Measurements from ENCODE around the gene AKAP11.
A peak's percentile ranks its signal among the peaks of the same experiment; 100 is the strongest.

AKAP11 gene

DNA sequence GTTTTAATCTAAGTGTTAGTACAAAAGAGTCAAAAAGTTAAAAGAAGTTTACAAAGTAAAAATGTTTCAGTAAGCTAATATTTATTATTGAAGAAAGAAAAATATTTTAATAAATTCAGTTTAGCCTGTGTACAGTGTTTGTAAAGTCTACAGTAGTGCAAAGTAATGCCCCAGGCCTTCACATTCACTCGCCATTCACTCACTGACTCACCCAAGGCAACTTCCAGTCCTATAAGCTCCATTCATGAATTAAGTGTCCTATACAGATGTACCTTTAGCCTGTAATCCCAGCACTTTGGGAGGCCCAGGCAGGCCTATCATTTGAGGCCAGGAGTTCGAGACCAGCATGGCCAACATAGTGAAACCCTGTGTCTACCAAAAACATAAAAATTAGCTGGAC is 24.1 kb upstream of the AKAP11 start:
- Histone ChIP-seq H3K9me3 (ENCODE audit: control insufficient read depth, low read length) (no peaks in the 10 kb centered on the region), H3K4me3 (ENCODE audit: extremely low read depth, insufficient read depth, low read length, poor library complexity, severe bottlenecking) (no peak overlapping the region), H3K36me3 (ENCODE audit: control insufficient read depth, insufficient read depth, low read length) (no peaks in the 10 kb centered on the region), H3K27ac (ENCODE audit: low read depth, low read length, severe bottlenecking) (no peak overlapping the region), H3K4me1 (ENCODE audit: control insufficient read depth, insufficient read depth, low read length, poor library complexity, severe bottlenecking) (no peaks in the 10 kb centered on the region)
- WGBS, 2 experiments (ENCODE audit: insufficient coverage in 2 of 2) = 76 to 88% methylated on average over 1 to 2 of the region's 2 CpGs

DNA sequence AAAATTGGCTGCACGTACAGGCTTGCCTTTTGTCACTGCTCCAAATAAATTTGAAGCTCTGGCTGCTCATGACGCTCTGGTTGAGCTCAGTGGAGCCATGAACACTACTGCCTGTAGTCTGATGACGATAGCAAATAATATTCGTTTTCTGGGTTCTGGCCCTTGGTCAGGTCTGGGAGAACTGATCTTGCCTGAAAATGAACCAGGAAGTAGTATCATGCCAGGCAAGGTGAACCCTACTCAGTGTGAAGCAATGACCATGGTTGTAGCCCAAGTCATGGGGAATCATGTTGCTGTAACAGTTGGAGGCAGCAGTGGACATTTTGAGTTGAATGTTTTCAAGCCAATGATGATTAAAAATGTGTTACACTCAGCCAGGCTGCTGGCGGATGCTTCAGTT is 16.1 kb upstream of the AKAP11 start:
- Histone ChIP-seq H3K4me1 (ENCODE audit: control insufficient read depth, insufficient read depth, low read length, poor library complexity, severe bottlenecking) (no peaks in the 10 kb centered on the region), H3K9me3 (ENCODE audit: control insufficient read depth, low read length) (peaks cover under 1% of the 10 kb centered on the region), H3K4me3 (ENCODE audit: extremely low read depth, insufficient read depth, low read length, poor library complexity, severe bottlenecking) (no peak overlapping the region), H3K36me3 (ENCODE audit: control insufficient read depth, insufficient read depth, low read length) (no peaks in the 10 kb centered on the region), H3K27ac (ENCODE audit: low read depth, low read length, severe bottlenecking) (no peak overlapping the region)
- 84 to 90% methylated on average over 5 of the region's 5 CpGs for WGBS, 2 experiments (ENCODE audit: insufficient coverage in 2 of 2)

DNA sequence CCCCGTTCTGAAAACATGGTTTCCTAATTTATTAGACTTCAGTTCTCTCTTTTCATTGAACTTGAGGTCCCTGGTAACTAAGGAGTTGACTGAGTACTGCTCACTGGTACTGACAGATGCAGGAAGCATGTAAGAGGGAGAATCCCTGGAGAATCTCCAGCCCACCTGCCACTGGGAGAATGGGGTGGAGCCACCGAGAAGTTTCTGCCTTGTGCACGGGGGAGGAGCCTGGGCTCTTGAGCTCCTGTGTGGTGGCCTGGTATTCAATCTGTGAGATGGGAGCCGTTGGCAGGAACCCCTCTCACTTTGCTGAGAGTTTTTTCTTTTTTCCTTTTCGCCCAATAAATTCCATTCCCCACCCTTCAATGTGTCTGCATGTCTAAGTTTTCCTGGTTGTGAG is 13.2 kb upstream of the AKAP11 start:
- H3K9me3 ChIP-seq (ENCODE audit: control insufficient read depth, low read length) = peaks cover 8% of the 10 kb centered on the region
- H3K4me3 ChIP-seq (ENCODE audit: extremely low read depth, insufficient read depth, low read length, poor library complexity, severe bottlenecking) = no peak overlapping the region
- no peaks in the 10 kb centered on the region for H3K36me3 ChIP-seq (ENCODE audit: control insufficient read depth, insufficient read depth, low read length)
- 80% methylated on average over 2 of the region's 5 CpGs; no CpG with 5 or more reads in 1 of the 2 experiments for WGBS, 2 experiments (ENCODE audit: insufficient coverage in 2 of 2)
- H3K27ac ChIP-seq (ENCODE audit: low read depth, low read length, severe bottlenecking) = no peak overlapping the region
- no peaks in the 10 kb centered on the region for H3K4me1 ChIP-seq (ENCODE audit: control insufficient read depth, insufficient read depth, low read length, poor library complexity, severe bottlenecking)

DNA sequence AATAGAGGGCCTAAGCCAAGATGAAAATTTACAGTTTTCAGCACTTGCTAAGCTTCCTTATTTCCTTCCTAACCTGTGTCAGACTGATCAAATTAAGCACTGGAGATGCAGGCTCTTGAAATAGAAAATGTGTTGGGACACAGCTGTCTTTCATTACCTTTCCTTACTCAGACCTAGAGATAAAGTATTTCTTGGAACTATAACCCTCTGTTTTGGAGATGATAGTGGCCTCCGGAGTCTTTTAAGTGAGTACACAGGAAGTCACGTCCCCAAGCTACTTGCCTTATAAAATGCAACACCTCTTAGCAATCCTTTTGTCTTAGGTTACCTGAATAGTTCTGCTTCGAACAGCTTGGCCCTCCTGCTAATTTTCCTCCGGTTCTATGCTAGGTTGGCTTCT is 12.4 kb upstream of the AKAP11 start:
- WGBS, 2 experiments (ENCODE audit: insufficient coverage in 2 of 2) = 88 to 89% methylated on average over 4 of the region's 4 CpGs

DNA sequence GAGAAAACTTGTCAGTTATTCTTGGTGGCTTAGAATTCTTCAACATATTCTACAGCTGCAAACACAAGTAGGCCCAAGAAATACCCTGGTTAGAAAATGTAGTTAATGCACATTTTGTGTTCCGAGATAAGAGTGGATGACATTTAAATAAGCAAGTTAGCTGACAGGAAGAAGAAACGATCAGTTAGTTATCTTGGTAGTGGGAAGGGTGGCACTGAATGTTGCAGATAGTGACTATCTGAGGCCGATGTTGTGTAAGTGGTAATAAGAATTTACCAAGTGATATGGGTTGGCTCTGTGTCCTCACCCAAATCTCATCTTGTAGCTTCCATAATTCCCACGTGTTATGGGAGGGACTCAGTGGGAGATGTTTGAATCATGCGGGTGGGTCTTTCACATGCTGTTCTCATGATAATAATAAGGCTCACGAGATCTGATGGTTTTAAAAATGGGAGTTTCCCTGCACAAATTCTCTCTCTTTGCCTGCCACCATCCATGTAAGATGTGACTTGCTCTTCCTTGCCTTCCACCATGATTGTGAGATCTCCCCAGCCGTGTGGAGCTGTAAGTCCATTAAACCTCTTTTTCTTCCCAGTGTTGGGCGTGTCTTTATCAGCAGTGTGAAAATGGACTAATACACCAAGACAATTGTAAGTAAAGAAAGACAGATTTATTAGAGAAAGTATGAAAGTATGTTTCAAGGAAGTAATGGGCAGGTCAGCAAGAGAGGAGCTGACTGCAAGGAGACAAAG is 10.9 kb upstream of the AKAP11 start:
- H3K9me3 ChIP-seq (ENCODE audit: control insufficient read depth, low read length) = peaks cover 8% of the 10 kb centered on the region
- H3K4me1 ChIP-seq (ENCODE audit: control insufficient read depth, insufficient read depth, low read length, poor library complexity, severe bottlenecking) = peaks cover 7% of the 10 kb centered on the region
- 83 to 100% methylated on average over 2 to 7 of the region's 8 CpGs for WGBS, 2 experiments (ENCODE audit: insufficient coverage in 2 of 2)
- no peak overlapping the region for H3K27ac ChIP-seq (ENCODE audit: low read depth, low read length, severe bottlenecking)
- H3K36me3 ChIP-seq (ENCODE audit: control insufficient read depth, insufficient read depth, low read length) = no peaks in the 10 kb centered on the region
- H3K4me3 ChIP-seq (ENCODE audit: extremely low read depth, insufficient read depth, low read length, poor library complexity, severe bottlenecking) = no peak overlapping the region

More for the DNA sequence above, 12.4 kb upstream of the AKAP11 start:
- no peaks in the 10 kb centered on the region for H3K4me1 ChIP-seq (ENCODE audit: control insufficient read depth, insufficient read depth, low read length, poor library complexity, severe bottlenecking)
- peaks cover 8% of the 10 kb centered on the region for H3K9me3 ChIP-seq (ENCODE audit: control insufficient read depth, low read length)
- no peaks in the 10 kb centered on the region for H3K36me3 ChIP-seq (ENCODE audit: control insufficient read depth, insufficient read depth, low read length)
- H3K4me3 ChIP-seq (ENCODE audit: extremely low read depth, insufficient read depth, low read length, poor library complexity, severe bottlenecking) = no peak overlapping the region
- H3K27ac ChIP-seq (ENCODE audit: low read depth, low read length, severe bottlenecking) = no peak overlapping the region

DNA sequence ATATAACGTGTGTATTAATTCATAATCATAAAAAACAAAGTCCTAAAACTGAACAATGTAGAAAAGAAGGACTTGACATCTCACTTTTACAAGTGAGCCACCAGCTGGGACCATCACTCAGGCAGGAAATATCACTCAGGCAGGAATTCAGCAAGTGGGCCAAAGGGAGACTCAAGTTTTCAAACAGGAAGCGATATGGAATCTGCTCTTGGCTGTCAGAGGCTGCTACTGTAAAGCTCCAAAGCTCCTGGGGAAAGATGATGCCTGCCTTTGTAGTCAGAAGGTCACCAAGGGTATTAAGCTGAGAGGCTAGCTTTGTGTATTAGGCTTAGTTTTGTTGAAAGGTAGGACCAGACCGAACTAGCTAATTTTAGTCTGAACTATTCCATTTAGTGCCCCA is 5.5 kb upstream of the AKAP11 start:
- Histone ChIP-seq H3K36me3 (ENCODE audit: control insufficient read depth, insufficient read depth, low read length) (no peaks in the 10 kb centered on the region), H3K4me3 (ENCODE audit: extremely low read depth, insufficient read depth, low read length, poor library complexity, severe bottlenecking) (no peak overlapping the region), H3K4me1 (ENCODE audit: control insufficient read depth, insufficient read depth, low read length, poor library complexity, severe bottlenecking) (peaks cover 15% of the 10 kb centered on the region), H3K27ac (ENCODE audit: low read depth, low read length, severe bottlenecking) (no peak overlapping the region), H3K9me3 (ENCODE audit: control insufficient read depth, low read length) (peaks cover 11% of the 10 kb centered on the region)
- WGBS, 2 experiments (ENCODE audit: insufficient coverage in 2 of 2) = 92 to 100% methylated on average over 1 of the region's 3 CpGs

DNA sequence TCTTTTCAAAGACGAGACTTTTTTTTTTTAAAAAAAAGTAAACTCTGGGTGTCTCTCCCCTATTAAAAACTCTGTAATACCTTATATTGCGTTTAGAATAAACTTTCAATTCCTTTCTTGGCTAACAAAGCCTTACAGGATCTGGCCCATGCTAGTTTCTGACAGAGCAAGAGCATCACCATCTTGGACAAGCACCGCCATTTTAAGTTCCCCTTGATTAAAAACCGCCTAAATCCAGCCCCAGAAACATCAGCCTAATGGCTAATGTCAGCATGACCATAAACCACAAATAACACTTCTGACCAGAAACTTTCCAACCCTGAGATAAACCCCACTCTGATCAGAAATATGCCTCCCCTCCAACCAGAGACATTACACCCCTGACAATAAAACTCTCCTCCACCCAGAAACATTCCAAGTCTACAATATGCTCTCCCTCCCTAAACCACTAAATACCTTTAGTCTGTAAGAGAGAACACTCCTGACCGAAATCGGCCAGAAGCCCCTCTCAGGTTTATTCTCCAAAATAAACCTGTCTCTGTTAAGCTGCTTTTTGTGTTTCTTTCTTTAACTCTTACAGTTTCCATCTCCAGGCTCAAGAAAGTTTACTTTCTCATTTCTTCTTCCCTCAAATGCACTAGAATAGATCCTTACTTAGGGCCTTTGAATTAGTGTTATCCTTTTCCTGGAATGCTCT is 1.6 kb upstream of the AKAP11 start:
- WGBS, 2 experiments (ENCODE audit: insufficient coverage in 2 of 2) = 93 to 96% methylated on average over 4 to 6 of the region's 6 CpGs
- Histone ChIP-seq H3K27ac (ENCODE audit: low read depth, low read length, severe bottlenecking) (no peak overlapping the region), H3K4me3 (ENCODE audit: extremely low read depth, insufficient read depth, low read length, poor library complexity, severe bottlenecking) (peak overlapping the region; percentile 47)

DNA sequence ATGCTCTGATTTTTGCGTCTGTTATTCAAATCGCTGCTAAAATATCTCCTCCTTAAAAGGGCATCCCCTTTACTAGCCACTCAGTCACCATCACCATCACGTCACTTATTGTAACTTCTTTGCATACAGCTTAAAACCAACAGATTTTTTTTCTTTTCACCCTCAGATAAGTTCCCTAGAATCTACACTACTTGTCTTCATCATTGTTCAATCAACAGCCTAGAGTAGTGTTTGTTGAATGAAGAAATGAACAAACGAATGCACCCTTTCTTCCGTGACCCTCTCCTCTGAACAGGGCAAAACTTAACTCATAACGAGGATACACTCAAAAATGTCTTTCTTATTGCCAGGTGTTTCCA is 1.1 kb upstream of the AKAP11 start:
- Histone ChIP-seq H3K9me3 (ENCODE audit: control insufficient read depth, low read length) (peaks cover 10% of the 10 kb centered on the region), H3K27ac (ENCODE audit: low read depth, low read length, severe bottlenecking) (no peak overlapping the region), H3K4me3 (ENCODE audit: extremely low read depth, insufficient read depth, low read length, poor library complexity, severe bottlenecking) (peak overlapping the region; percentile 47), H3K36me3 (ENCODE audit: control insufficient read depth, insufficient read depth, low read length) (no peaks in the 10 kb centered on the region), H3K4me1 (ENCODE audit: control insufficient read depth, insufficient read depth, low read length, poor library complexity, severe bottlenecking) (peaks cover 9% of the 10 kb centered on the region)
- 90 to 93% methylated on average over 4 to 6 of the region's 6 CpGs for WGBS, 2 experiments (ENCODE audit: insufficient coverage in 2 of 2)

More for the DNA sequence above, 1.6 kb upstream of the AKAP11 start:
- Histone ChIP-seq H3K36me3 (ENCODE audit: control insufficient read depth, insufficient read depth, low read length) (no peaks in the 10 kb centered on the region), H3K4me1 (ENCODE audit: control insufficient read depth, insufficient read depth, low read length, poor library complexity, severe bottlenecking) (peaks cover 13% of the 10 kb centered on the region), H3K9me3 (ENCODE audit: control insufficient read depth, low read length) (peaks cover 10% of the 10 kb centered on the region)

DNA sequence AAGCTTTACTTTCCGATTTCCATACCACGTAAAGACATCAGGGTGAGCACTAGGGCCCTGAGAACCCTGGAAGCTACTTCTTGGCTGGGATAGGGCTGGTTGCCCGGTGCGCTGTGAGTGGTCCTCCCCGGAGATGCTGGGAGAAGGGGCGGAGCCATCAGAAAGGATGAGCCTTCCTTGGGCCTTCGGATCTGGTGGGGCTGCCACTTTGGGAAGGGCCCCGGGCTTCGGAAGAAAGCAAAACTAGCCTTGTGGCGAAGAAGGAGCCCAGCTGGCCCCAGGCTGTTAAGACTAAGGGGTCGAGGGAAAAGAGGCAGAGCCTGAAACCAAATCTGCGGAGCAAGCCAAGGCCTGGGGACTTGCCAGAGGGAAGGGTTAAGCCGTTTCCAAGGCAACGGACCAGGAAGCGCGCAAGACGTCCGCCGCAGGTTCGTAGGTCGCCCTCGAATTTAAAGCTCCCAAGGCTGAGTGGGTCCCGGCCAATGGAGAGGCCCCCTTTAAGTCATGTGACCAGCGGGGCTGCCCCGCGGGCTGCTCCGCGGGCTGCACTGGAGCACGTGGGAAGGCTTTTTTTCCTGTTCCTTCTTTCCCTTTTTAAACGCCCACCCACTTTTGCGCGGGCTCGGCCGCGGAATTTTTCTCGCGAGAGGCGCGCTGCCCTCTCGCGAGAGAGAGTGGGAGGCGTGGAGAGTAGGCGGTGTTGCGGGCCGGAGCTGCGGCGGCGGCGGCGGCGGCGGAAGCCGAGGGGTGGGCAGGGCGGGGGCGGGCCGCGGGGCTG is 426 bp upstream of the AKAP11 start:
- Histone ChIP-seq H3K27ac (ENCODE audit: low read depth, low read length, severe bottlenecking) (peak overlapping the region; percentile 58), H3K9me3 (ENCODE audit: control insufficient read depth, low read length) (peaks cover 10% of the 10 kb centered on the region), H3K4me3 (ENCODE audit: extremely low read depth, insufficient read depth, low read length, poor library complexity, severe bottlenecking) (peak overlapping the region; percentile 67), H3K36me3 (ENCODE audit: control insufficient read depth, insufficient read depth, low read length) (no peaks in the 10 kb centered on the region), H3K4me1 (ENCODE audit: control insufficient read depth, insufficient read depth, low read length, poor library complexity, severe bottlenecking) (peaks cover 4% of the 10 kb centered on the region)
- WGBS, 2 experiments (ENCODE audit: insufficient coverage in 2 of 2) = 3 to 6% methylated on average over 29 to 38 of the region's 57 CpGs

DNA sequence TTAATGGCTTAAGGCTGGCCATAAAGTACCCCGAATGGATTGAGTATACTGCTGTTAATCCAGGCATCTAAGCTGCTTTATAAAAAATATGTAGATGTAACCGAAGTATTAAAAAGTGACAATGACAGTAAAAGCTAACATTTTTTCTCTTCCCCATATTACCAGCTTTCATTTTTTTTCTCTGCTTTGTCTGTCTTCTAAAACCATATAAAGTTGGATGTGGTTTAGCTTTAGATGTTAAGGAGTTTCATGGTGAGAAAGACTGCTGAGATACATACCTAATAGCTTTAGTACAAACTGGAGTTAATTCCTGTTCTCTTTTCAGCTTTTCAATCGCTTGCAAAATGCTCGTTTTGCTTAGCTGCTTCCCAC is 838 bp downstream of the AKAP11 start:
- no peaks in the 10 kb centered on the region for H3K36me3 ChIP-seq (ENCODE audit: control insufficient read depth, insufficient read depth, low read length)
- H3K4me1 ChIP-seq (ENCODE audit: control insufficient read depth, insufficient read depth, low read length, poor library complexity, severe bottlenecking) = no peaks in the 10 kb centered on the region
- peak overlapping the region; percentile 67 for H3K4me3 ChIP-seq (ENCODE audit: extremely low read depth, insufficient read depth, low read length, poor library complexity, severe bottlenecking)
- H3K27ac ChIP-seq (ENCODE audit: low read depth, low read length, severe bottlenecking) = peak overlapping the region; percentile 82
- H3K9me3 ChIP-seq (ENCODE audit: control insufficient read depth, low read length) = peaks cover 10% of the 10 kb centered on the region
- WGBS, 2 experiments (ENCODE audit: insufficient coverage in 2 of 2) = 45 to 50% methylated on average over 2 of the region's 4 CpGs

Measured in mesodermal cell (in vitro differentiated cells).